Measurements from ENCODE around the gene SMOC2. TPM values are rescaled to one million over a fixed set of nuclear protein-coding genes. Genes with fewer than 3 reads are reported as not detected.

The SMOC2 gene
- total RNA-seq, 1 experiment from 2014 or later, result 2.1 TPM

- H3K9me3 Mint-ChIP-seq, result peaks cover 5 to 7% of the 10 kb centered on the region in 2 experiments; a peak in 2 of 5 replicates
- H3K36me3 Mint-ChIP-seq (ENCODE audit: insufficient read depth in 1 of 3, low read depth in 3 of 3), result peaks cover 2 to 5% (median 3%) of the 10 kb centered on the region in 3 experiments; a peak in 4 of 7 replicates
- H3K27ac Mint-ChIP-seq, result no peak overlapping the region
- Histone ChIP-seq H3K9me3 (ENCODE audit: control insufficient read depth, low read depth, low read length) (no peaks in the 10 kb centered on the region), H4K5ac (ENCODE audit: insufficient read length, low read depth, low read length) (no peak overlapping the region), H4K8ac (replicated peaks; ENCODE audit: insufficient read length, low read depth, low read length) (no peak overlapping the region), H2BK12ac (ENCODE audit: insufficient read length, low read depth, low read length) (no peak overlapping the region), H3K23ac (ENCODE audit: insufficient read length, low read depth, low read length) (no peak overlapping the region), H2BK5ac (ENCODE audit: insufficient read length, low read length) (no peak overlapping the region), H3K56ac (ENCODE audit: insufficient read length, low read depth, low read length) (no peak overlapping the region), H4K20me1 (ENCODE audit: control insufficient read depth, insufficient read depth, insufficient read length) (no peaks in the 10 kb centered on the region), H2BK15ac (ENCODE audit: low read depth, low read length) (no peak overlapping the region), H2BK120ac (ENCODE audit: low read depth, low read length, poor library complexity, severe bottlenecking) (no peak overlapping the region), H3K4ac (ENCODE audit: low read depth, low read length) (no peak overlapping the region), H2BK20ac (ENCODE audit: low read depth, low read length, poor library complexity, severe bottlenecking) (no peak overlapping the region), H3K9ac (ENCODE audit: extremely low read depth, insufficient read length, low read length) (no peak overlapping the region), H3K79me2 (ENCODE audit: insufficient read depth, low read length) (no peaks in the 10 kb centered on the region), H3K79me1 (ENCODE audit: insufficient read depth, low read depth, low read length, poor library complexity, severe bottlenecking) (no peaks in the 10 kb centered on the region), H2AFZ (ENCODE audit: low read length) (no peak overlapping the region), H3K23me2 (ENCODE audit: insufficient read length, low read depth, low read length, poor library complexity, severe bottlenecking) (no peaks in the 10 kb centered on the region), H3K27ac (ENCODE audit: insufficient read length, low read depth, low read length) (no peak overlapping the region), H3K27me3 (ENCODE audit: insufficient read depth, low read length) (no peaks in the 10 kb centered on the region), H3K4me1 (ENCODE audit: insufficient read depth, low read length) (peaks cover 5% of the 10 kb centered on the region; the same call in 1 of the 2 replicates), H4K91ac (ENCODE audit: insufficient read length, low read depth, low read length) (no peak overlapping the region), H3K14ac (ENCODE audit: insufficient read depth, low read length) (no peak overlapping the region), H3K18ac (ENCODE audit: insufficient read length, low read depth, low read length) (no peak overlapping the region), H3K4me2 (ENCODE audit: insufficient read depth, insufficient read length, low read length) (no peak overlapping the region), H3T11ph (ENCODE audit: low read length) (no peak overlapping the region), H2AK5ac (ENCODE audit: insufficient read length, low read length) (no peak overlapping the region)
- TF ChIP-seq CTCF (conservative IDR thresholded peaks at IDR 0.05), result no peak
- peaks cover 38% of the 10 kb centered on the region in 2 experiments for H3K4me1 Mint-ChIP-seq
- H3K4me3 Mint-ChIP-seq, result no peak overlapping the region
- H3K27me3 Mint-ChIP-seq (ENCODE audit: low read depth), result no peaks in the 10 kb centered on the region
- WGBS (ENCODE audit: extremely low coverage, insufficient read length, low lambda C conversion rate), result no CpG with 5 or more reads among the region's 1 CpG
- no peak for DNase-seq
Measured at GRCh38 chr6:168678077-168678476, 237.1 kb downstream of the SMOC2 start.
